ENCODE data around the gene FOLR1.

DNA sequence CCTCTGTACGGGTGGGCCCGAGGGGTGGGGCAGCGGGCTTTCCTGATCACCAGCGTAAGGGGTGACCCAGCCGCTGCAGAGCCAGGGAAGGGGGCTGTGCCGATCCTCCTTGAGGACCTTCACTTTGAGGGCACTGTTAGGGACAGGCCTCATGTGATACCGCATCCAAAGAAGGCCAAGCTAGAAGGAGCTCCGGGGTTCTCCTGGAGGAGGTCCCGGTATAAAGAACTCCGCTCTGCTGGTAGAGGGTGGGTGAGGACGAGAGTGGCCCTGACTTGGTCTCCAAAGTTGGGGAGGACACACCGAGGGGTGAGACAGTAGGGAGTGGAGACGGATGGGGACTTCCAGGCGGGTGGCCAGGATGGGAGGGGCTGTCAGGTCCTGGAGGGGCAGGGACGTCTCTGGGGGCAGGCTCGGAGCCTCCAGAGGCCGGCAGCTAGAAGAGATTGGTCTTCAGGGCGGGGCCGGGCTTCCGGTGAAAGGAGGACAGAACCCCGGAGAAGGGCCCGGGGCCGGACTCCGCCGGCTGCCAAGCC is 47.4 kb downstream of the FOLR1 start:
- TF ChIP-seq POLR2A (IDR thresholded peaks at IDR 0.05) (no peak), CTCF (IDR thresholded peaks at IDR 0.05) (no peak)
